ENCODE measurements around the gene PKD2. TPM values are rescaled to one million over a fixed set of nuclear protein-coding genes. Genes with fewer than 3 reads are reported as not detected.
A peak's percentile ranks its signal among the peaks of the same experiment; 100 is the strongest.

PKD2 gene
- total and polyA plus RNA-seq, 2 of the 4 experiments (the other 2 are of a cell fraction) = 43.8 to 51.3 TPM

DNA sequence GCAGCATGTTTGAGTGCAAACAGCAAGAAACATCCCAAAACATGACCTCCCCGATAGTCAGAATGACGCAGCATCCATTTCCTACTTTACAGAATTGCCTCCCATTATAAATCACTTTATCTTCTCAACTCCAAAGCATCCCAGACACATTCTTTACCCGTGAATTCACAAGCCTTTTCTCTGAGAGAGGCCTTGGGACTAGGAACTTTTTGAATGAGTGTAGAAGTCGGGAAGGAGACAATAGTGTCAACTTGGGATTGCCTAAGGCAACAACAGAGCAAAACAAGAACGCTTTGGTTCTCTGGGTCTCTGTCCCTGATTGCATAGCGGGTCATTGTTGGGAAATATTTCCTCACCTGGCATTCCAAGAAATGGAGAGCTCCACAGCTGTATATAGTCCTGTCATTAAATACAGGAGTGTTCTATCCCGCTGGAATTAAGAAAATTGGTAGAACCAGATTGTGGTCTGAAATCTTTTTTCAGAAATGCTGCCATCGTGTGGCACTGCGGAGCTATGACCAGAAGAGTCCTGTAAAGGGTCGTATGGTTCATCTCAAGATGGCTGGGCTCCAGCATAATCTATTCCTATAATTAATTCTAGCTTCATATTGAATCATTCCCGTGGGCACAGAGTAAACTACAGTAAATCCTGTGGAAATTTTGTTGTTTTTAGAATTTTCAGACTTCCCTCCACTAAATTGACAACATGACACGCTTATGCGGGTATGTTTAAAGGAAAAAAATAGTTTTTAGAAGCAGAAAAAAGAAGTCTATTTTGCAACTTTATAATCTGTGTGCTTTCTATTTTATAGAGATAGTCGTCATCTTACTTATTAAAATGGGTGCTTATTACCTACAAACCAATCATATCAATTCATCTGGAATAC lies 33.9 kb upstream of the PKD2 start (continued):
- TF ChIP-seq MAFK (IDR thresholded peaks at IDR 0.05; ENCODE audit: low read depth, low read length) (no peak), CEBPB (IDR thresholded peaks at IDR 0.05; ENCODE audit: low read depth, low read length) (peak; percentile 26; the same call in 1 of the 2 replicates), FOS (IDR thresholded peaks at IDR 0.05; ENCODE audit: low read depth, low read length) (no peak)

DNA sequence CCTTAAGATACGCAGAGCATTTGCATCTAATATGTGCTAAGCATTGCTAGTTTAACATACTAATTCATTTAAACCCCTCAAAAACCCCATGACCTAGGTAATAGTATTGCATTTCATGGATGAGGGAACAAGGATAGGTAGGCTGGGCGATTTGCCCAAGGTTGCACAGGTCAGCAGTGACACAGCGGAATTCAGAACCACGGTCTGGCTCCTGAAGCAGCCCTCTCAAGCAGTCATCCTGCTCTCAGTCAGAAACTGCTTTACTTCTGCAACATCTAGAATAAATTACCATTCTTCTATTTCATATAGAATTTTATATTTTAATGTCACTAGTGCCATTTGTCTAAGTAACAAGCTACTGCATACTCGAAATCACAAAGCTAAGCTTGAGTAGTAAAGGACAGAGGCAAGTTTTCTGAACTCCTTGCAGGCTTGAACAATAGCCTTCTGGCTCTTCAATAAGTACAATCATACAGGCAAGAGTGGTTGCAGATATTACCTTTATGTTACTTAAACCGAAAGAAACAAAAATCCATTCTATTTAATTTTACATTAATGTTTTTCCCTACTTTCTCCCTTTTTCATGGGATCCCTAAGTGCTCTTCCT lies 32.5 kb upstream of the PKD2 start:
- in situ Hi-C loops (cut with MboI; ENCODE audit: low sequenced_read_pairs) = loop anchor here (10.0 kb wide), 1 partner anchor 120 kb away; no protein-coding TSS in a partner anchor
- TF ChIP-seq FOS (IDR thresholded peaks at IDR 0.05; ENCODE audit: low read depth, low read length) = no peak
- no peak for TF ChIP-seq SMC3 (IDR thresholded peaks at IDR 0.05; ENCODE audit: low read depth, low read length)
- no peak for TF ChIP-seq MXI1 (IDR thresholded peaks at IDR 0.05; ENCODE audit: borderline replicate concordance, low read depth, low read length)
- TF ChIP-seq RCOR1 (IDR thresholded peaks at IDR 0.05; ENCODE audit: insufficient replicate concordance, low read length) = no peak
- TF ChIP-seq, protein P1, sequence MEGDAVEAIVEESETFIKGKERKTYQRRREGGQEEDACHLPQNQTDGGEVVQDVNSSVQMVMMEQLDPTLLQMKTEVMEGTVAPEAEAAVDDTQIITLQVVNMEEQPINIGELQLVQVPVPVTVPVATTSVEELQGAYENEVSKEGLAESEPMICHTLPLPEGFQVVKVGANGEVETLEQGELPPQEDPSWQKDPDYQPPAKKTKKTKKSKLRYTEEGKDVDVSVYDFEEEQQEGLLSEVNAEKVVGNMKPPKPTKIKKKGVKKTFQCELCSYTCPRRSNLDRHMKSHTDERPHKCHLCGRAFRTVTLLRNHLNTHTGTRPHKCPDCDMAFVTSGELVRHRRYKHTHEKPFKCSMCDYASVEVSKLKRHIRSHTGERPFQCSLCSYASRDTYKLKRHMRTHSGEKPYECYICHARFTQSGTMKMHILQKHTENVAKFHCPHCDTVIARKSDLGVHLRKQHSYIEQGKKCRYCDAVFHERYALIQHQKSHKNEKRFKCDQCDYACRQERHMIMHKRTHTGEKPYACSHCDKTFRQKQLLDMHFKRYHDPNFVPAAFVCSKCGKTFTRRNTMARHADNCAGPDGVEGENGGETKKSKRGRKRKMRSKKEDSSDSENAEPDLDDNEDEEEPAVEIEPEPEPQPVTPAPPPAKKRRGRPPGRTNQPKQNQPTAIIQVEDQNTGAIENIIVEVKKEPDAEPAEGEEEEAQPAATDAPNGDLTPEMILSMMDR (conservative IDR thresholded peaks at IDR 0.05; ENCODE audit: low read depth, low read length) = no peak
- no peak for TF ChIP-seq BHLHE40 (IDR thresholded peaks at IDR 0.05; ENCODE audit: low read depth, low read length)
- no peak for TF ChIP-seq RAD21 (IDR thresholded peaks at IDR 0.05; ENCODE audit: low read length)
- TF ChIP-seq, protein P2, sequence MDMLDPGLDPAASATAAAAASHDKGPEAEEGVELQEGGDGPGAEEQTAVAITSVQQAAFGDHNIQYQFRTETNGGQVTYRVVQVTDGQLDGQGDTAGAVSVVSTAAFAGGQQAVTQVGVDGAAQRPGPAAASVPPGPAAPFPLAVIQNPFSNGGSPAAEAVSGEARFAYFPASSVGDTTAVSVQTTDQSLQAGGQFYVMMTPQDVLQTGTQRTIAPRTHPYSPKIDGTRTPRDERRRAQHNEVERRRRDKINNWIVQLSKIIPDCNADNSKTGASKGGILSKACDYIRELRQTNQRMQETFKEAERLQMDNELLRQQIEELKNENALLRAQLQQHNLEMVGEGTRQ (IDR thresholded peaks at IDR 0.05; ENCODE audit: low read depth, low read length) = no peak
- no peak for TF ChIP-seq POLR2A (IDR thresholded peaks at IDR 0.05; ENCODE audit: low read depth, low read length)
- TF ChIP-seq NFE2L2 (IDR thresholded peaks at IDR 0.05; ENCODE audit: low read depth, low read length) = no peak
- TF ChIP-seq CHD1 (IDR thresholded peaks at IDR 0.05; ENCODE audit: low read depth, low read length) = no peak
- TF ChIP-seq MAFK (IDR thresholded peaks at IDR 0.05; ENCODE audit: low read depth, low read length) = no peak

More for the DNA sequence above, 32.5 kb upstream of the PKD2 start:
- Histone ChIP-seq H2BK15ac (ENCODE audit: low read depth, low read length) (no peak overlapping the region), H2AK5ac (ENCODE audit: low read depth, low read length) (no peak overlapping the region), H3K4me3 (ENCODE audit: insufficient read depth, low read depth, low read length) (no peak overlapping the region), H4K8ac (ENCODE audit: low read depth in 2 of 2, low read length in 2 of 2) (no peak overlapping the region), H2AK9ac (replicated peaks; ENCODE audit: low read depth, low read length, poor library complexity) (no peak overlapping the region), H3K18ac (ENCODE audit: low read depth, low read length) (no peak overlapping the region), H4K20me1 (ENCODE audit: insufficient read depth, low read length) (no peaks in the 10 kb centered on the region), H3K23ac (ENCODE audit: low read depth, low read length) (no peak overlapping the region), H3K9ac (ENCODE audit: low read depth, low read length) (no peak overlapping the region), H3K9me3 (ENCODE audit: control insufficient read depth, insufficient read depth, low read length) (no peaks in the 10 kb centered on the region), H4K91ac (ENCODE audit: insufficient read depth, low read depth, low read length) (no peak overlapping the region), H3K56ac (ENCODE audit: extremely low read depth, insufficient read depth, low read length) (no peak overlapping the region), H2BK20ac (ENCODE audit: low read depth, low read length) (no peak overlapping the region), H3K4me2 (ENCODE audit: low read depth, low read length) (no peak overlapping the region), H4K5ac (ENCODE audit: low read depth, low read length) (no peak overlapping the region), H3K4ac (ENCODE audit: low read depth, low read length) (no peak overlapping the region), H3K4me1 (ENCODE audit: control insufficient read depth, insufficient read depth, low read length) (no peaks in the 10 kb centered on the region), H3K79me1 (ENCODE audit: low read depth in 1 of 2, low read length in 2 of 2) (no peaks in the 10 kb centered on the region), H2BK120ac (ENCODE audit: low read depth, low read length) (no peak overlapping the region), H3K27ac (ENCODE audit: insufficient read depth, low read length) (no peak overlapping the region), H2AFZ (replicated peaks; ENCODE audit: low read length, poor library complexity) (no peak overlapping the region), H2BK5ac (ENCODE audit: low read depth, low read length, poor library complexity, severe bottlenecking) (no peak overlapping the region), H3K36me3 (ENCODE audit: control insufficient read depth, insufficient read depth, low read length) (no peaks in the 10 kb centered on the region), H3K9me1 (ENCODE audit: insufficient read depth, low read length) (no peaks in the 10 kb centered on the region), H3K14ac (replicated peaks; ENCODE audit: low read depth, low read length) (no peak overlapping the region), H3K27me3 (ENCODE audit: control insufficient read depth, insufficient read depth, low read length) (peaks cover 6% of the 10 kb centered on the region)
- peak; percentile 4 for DNase-seq
- no peak for ATAC-seq (ENCODE audit: low read depth)
- no CpG with 5 or more reads among the region's 6 CpGs for WGBS, 2 experiments (ENCODE audit: extremely low coverage in 2 of 2, insufficient read length in 1 of 2)
- dilution Hi-C loops (cut with HindIII; ENCODE audit: low sequenced_read_pairs, unreplicated experiment) = no loop called here
- POLR2A ChIA-PET (ENCODE audit: unreplicated experiment) = no interaction called here
- intact Hi-C loops (cut with micrococcal nuclease) = loop anchor here (5.0 kb wide), 2 partner anchors 32 to 237 kb away; partner anchors contain the start of gene PKD2
- BruUV-seq (replicated peaks) = no TSS peak
- CTCF ChIA-PET = interaction anchor here (0.6 to 3.3 kb wide), 5 partner anchors 11 to 235 kb away, joined by 3 to 18 read pairs (median 7); no protein-coding TSS in a partner anchor

Data from IMR-90 (cell line).